NCI-H2081 (cell line): ENCODE results near the gene TRPM2.
"Not testable (repeated sequence)": the region's sequence is repeated elsewhere in the genome, so short reads cannot be mapped to it uniquely, and the experiment has no call there.

Source experiments
- DNase-seq, 2 experiments: peaks; one replicate each; lab custom pipeline; 2025; lab: John Stamatoyannopoulos, UW

The TRPM2 gene

GRCh38 chr21:44335266-44336059 lies 18.0 kb upstream of the TRPM2 start:
- no peak for DNase-seq

GRCh38 chr21:44337449-44337848 lies 16.0 kb upstream of the TRPM2 start:
- DNase-seq = no peak

- peak; percentile 26 to 48 for DNase-seq
These were observed 15.2 kb upstream of the TRPM2 start for GRCh38 chr21:44337941-44338895.

- DNase-seq = peak; percentile 85 to 91
These were observed 14.2 kb upstream of the TRPM2 start, which contains the start of gene CFAP410 for GRCh38 chr21:44338971-44339910. CFAP410 (minus strand) TSS chr21:44339390; CDS start chr21:44339194, 196 bp downstream.

GRCh38 chr21:44341726-44342458 lies 11.5 kb upstream of the TRPM2 start:
- not testable (repeated sequence) for DNase-seq

GRCh38 chr21:44342981-44343380 lies 10.4 kb upstream of the TRPM2 start:
- DNase-seq = not testable (repeated sequence)

GRCh38 chr21:44344541-44345183 lies 8.8 kb upstream of the TRPM2 start:
- no peak for DNase-seq

GRCh38 chr21:44345495-44345894 lies 7.9 kb upstream of the TRPM2 start:
- DNase-seq = no peak

GRCh38 chr21:44347911-44348451 lies 5.4 kb upstream of the TRPM2 start:
- no peak for DNase-seq

- no peak for DNase-seq
These were observed 4.6 kb upstream of the TRPM2 start for GRCh38 chr21:44348861-44349260.

- DNase-seq = no peak
These were observed 4.0 kb upstream of the TRPM2 start for GRCh38 chr21:44349416-44349846.

- no peak for DNase-seq
These were observed 3.3 kb upstream of the TRPM2 start for GRCh38 chr21:44349847-44350772.

GRCh38 chr21:44350773-44351481 lies 2.5 kb upstream of the TRPM2 start:
- DNase-seq = no peak

- DNase-seq = no peak
These were observed 1.7 kb upstream of the TRPM2 start for GRCh38 chr21:44351535-44352252.

- DNase-seq = no peak
These were observed 1.1 kb upstream of the TRPM2 start for GRCh38 chr21:44352253-44352860.

GRCh38 chr21:44354001-44354405 lies 582 bp downstream of the TRPM2 start:
- DNase-seq = no peak
